Measurements from ENCODE around the gene ANKRD11.
"Not testable (repeated sequence)": the region's sequence is repeated elsewhere in the genome, so short reads cannot be mapped to it uniquely, and the experiment has no call there.

ANKRD11 gene

DNA sequence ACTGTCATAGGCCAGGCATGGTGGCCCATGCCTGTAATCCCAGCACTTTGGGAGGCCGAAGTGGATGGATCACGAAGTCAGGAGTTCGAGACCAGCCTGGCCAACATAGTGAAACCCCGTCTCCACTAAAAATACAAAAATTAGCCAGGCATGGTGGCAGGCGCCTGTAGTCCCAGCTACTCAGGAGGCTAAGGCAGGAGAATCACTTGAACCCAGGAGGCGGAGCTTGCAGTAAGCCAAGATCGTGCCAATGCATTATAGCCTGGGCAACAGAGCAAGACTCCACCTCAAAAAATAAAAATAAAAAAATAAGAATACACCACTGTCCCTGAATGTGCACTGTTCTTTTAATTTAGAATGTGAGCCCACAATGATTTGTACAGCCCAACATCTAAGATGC lies 61.8 kb downstream of the ANKRD11 start:
- DNase-seq (ENCODE audit: low spot score), result not testable (repeated sequence)

GRCh38 chr16:89426736-89427530 lies 63.4 kb downstream of the ANKRD11 start:
- DNase-seq (ENCODE audit: low spot score), result no peak

DNA sequence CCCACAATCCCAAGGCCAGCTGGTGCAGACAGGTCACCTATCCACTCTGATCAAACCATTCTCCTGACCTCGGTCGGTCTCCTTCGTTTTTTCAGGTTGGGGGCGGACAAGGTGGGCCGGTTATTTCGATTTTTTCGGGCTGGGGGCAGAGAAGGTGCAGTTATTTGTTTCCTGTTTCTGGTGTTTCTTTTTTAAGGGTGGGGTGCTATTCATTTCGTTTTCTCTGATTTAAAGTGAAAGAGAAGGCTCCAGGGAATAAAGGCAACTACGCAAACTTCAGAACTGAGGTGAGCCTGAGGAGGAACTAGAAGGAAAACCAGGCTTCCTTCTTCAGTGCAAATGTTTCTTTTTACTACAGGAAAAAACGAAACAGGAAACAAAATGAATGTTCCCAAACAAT lies 64.8 kb downstream of the ANKRD11 start:
- no peak for DNase-seq (ENCODE audit: low spot score)

- DNase-seq (ENCODE audit: low spot score), result no peak
Observed at GRCh38 chr16:89423681-89424260, 66.6 kb downstream of the ANKRD11 start.

- DNase-seq (ENCODE audit: low spot score), result no peak
Observed at GRCh38 chr16:89422905-89423630, 67.3 kb downstream of the ANKRD11 start.

GRCh38 chr16:89422527-89422904 lies 67.8 kb downstream of the ANKRD11 start:
- no peak for DNase-seq (ENCODE audit: low spot score)

- not testable (repeated sequence) for DNase-seq (ENCODE audit: low spot score)
Observed at GRCh38 chr16:89421300-89421699, 69.1 kb downstream of the ANKRD11 start.

- DNase-seq (ENCODE audit: low spot score), result no peak
Observed at GRCh38 chr16:89420204-89420603, 70.2 kb downstream of the ANKRD11 start.

DNA sequence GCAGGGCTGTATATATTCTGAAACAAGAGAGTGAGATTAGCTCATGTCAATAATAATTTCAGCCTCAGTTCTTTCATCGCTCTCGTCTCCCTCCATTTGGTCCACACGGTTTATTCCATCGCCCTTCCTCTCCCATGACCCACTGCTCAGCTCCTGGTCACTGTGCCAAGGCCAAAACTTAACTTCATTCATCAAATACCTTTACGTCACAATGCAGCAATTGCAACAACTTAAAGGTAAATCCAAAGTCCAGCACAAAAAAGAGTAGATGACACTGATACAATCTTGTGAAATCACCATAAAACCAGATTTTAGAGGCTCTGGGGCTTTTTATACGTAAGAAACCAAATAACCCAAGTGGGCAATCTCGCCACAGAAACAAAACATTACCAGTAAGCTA lies 72.0 kb downstream of the ANKRD11 start:
- peak; percentile 71 for DNase-seq (ENCODE audit: low spot score)

- no peak for DNase-seq (ENCODE audit: low spot score)
Observed at GRCh38 chr16:89417352-89417751, 73.0 kb downstream of the ANKRD11 start.

GRCh38 chr16:89413811-89414585 lies 76.4 kb downstream of the ANKRD11 start:
- no peak for DNase-seq (ENCODE audit: low spot score)

DNA sequence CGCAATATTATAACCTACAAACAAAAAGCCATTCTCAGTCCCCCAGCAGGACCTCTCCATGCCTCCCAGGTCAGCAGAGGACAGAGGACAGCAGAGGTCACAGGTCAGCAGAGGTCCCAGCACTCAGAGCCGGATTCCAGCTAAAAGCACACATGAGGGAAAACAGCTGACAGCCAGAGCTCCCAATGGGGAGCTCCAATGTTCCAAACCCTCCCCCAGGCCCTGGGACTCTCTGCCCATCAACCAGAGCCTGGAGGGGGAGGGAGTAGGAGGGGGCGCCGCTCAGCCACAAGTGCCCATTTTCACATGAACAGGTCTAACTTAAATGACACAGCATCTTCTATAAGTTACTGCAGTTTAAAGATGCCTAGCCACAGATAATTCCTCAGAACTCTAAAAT lies 77.5 kb downstream of the ANKRD11 start:
- DNase-seq (ENCODE audit: low spot score), result peak; percentile 78

DNA sequence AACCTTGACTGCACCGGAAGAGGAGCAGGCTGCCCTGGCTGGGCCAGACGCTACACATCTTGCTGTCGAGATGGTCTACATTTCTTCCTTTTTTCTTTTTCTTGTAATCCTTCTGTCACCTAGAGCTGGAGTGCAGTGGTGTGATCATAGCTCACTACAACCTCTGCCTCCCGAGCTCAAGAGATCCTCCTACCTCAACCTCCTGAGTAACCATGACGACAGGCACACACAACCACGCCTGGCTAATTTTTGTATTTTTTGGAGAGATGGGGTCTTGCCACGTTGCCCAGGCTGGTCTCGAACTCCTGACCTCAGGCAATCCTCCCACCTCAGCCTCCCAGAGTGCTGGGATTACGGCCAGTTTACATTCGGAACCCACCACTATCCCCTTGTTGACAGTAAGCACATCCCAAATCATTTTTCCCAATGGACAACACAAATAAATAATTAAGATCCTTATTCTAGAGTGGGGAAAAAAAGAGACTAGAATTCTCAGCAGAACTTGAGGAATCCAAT lies 79.0 kb downstream of the ANKRD11 start:
- no peak for DNase-seq (ENCODE audit: low spot score)

- no peak for DNase-seq (ENCODE audit: low spot score)
Observed at GRCh38 chr16:89410794-89411309, 79.5 kb downstream of the ANKRD11 start.

DNA sequence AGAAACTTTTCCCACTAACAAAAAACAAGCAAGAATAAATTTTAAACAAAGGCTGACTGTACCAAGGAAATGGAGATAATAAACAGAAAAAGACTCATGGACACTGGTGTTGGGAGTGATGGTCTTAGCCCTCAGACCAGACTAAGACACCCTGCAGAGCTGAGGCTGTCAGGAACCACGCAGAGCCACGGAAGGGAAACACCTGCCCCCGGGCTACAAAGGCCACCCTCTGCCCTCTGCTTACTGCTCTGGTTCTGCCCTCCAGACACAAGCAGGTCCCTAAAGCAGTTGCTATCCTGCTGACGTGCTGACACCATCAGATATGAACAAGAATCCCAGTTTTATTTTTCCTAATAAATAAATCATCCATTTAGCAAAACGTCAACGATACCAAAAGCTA lies 80.0 kb downstream of the ANKRD11 start:
- no peak for DNase-seq (ENCODE audit: low spot score)

DNA sequence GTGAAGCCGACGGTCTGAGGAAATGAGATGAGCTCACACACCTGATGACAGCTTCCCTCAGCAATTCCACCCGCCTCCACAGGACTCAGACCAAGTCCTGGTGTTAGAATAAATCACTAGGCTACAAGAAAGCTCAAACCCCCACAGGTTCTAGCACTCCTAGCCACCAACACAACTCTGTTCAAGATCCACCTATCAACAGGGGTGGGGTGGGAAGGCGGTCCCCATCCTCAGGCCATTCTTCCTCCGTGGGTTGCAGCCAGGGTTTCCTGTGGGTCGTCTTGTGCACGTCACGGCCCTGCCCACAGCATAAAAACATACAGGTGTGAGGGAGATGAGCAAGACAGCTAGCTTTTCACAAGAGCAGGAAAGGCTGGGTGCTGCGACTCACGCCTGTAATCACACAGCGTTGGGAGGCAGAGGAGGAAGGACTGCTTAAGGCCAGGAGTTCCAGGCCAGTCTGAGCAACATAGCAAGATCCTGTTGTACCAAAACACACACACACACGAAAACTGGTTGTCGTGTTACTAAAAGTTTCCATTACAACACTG lies 81.1 kb downstream of the ANKRD11 start:
- DNase-seq (ENCODE audit: low spot score), result no peak

DNA sequence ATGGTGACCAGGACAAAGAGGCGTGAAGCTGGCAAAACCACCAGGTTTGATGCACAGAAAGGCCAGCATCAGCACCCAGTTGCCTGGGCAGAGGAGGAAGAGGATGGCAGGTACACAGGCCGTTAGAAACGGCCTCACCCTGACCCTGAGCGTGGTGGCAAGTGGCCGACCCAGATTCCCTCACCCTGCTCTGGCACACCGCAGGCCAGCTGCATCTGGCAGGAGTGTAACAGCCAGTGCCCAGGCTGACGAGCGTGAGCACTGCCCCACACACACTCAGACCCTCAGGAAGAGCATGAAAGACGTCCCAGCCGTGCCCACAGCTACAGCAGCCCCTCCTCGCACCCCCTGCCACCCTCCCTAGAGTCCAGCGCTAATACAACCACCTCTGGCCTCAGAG lies 82.0 kb downstream of the ANKRD11 start:
- no peak for DNase-seq (ENCODE audit: low spot score)

DNA sequence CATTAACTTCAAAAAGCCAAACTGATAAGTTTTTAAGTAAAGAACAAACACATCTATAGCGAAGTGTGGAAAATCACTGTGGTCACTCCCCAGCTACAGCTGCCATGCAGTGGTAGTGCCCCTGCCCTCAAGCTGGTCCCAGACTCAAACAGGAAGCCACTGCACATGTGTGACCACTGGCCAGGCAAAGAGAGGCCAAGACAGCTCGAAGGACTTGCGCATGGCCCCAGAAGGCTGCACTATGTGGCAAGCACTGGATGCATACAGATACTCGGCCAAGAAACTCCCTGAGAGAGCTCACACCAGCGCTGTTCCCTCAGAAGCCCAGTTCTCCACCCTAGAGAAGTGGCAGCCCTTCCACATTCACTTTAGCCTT lies 82.4 kb downstream of the ANKRD11 start:
- DNase-seq (ENCODE audit: low spot score), result no peak

- DNase-seq (ENCODE audit: low spot score), result no peak
Observed at GRCh38 chr16:89407282-89407924, 83.0 kb downstream of the ANKRD11 start.

GRCh38 chr16:89406277-89406888 lies 84.0 kb downstream of the ANKRD11 start:
- no peak for DNase-seq (ENCODE audit: low spot score)

DNA sequence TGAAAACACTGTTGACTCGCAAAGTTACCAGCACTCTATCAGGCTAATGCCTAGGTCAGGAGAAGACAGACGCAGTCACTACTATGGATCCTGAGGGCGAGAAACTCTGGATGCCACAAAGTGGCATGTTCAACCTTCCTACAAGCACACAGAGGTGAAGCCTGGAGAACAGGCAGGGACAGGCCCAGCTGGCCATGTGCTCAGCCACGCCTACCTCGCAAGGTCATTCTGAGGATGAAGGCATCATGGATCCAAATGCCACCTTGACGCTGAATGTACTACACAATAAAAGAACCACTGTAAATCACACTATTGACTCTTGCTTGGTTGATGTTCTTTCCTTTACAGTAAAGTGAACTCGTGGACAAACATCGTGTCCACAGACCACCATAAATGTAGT lies 85.8 kb downstream of the ANKRD11 start:
- no peak for DNase-seq (ENCODE audit: low spot score)
